ENCODE measurements around the gene SLC35F1.
"Not testable (repeated sequence)": the region's sequence is repeated elsewhere in the genome, so short reads cannot be mapped to it uniquely, and the experiment has no call there.

The SLC35F1 gene

GRCh38 chr6:117906958-117907600, at the start of gene SLC35F1:
Gene SLC35F1, plus strand, starts transcription at chr6:117907264.
- H3K27me3 ChIP-seq (ENCODE audit: control insufficient read depth, insufficient read depth, low read length): peaks cover 39% of the 10 kb centered on the region
- H3K4me3 ChIP-seq (ENCODE audit: low read depth, low read length): peak within 1 kb of the TSS; percentile 63
- H3K4me1 ChIP-seq (ENCODE audit: control insufficient read depth, insufficient read depth, low read length): peaks cover 2% of the 10 kb centered on the region
- H3K36me3 ChIP-seq (ENCODE audit: control insufficient read depth, insufficient read depth, low read length): no peaks in the 10 kb centered on the region
- no peaks in the 10 kb centered on the region for H3K9me3 ChIP-seq (ENCODE audit: control insufficient read depth, insufficient read depth, low read length)
- peak within 1 kb of the TSS; percentile 16 for H3K9ac ChIP-seq (ENCODE audit: low read depth, low read length)

DNA sequence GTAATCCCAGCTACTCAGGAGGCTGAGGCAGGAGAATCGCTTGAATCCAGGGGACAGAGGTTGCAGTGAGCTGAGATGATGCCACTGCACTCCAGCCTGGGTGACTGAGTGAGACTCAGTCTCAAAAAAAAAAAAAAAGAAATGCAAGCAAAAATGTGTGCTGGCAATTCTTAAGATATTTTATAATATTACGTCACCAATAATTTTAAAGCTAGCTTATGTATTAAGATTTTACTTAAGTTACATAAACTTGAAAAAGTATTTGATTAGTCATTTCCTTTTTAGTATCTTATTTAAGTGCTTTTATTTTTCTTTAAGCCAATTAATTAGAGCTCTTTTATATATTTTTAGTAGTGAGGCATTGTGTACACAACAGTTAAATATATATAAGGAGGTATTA, 48.5 kb upstream of the SLC35F1 start:
- H3K9ac ChIP-seq (ENCODE audit: low read depth, low read length); H3K9me3 ChIP-seq (ENCODE audit: control insufficient read depth, insufficient read depth, low read length); H3K27me3 ChIP-seq (ENCODE audit: control insufficient read depth, insufficient read depth, low read length); H3K4me3 ChIP-seq (ENCODE audit: low read depth, low read length); H3K36me3 ChIP-seq (ENCODE audit: control insufficient read depth, insufficient read depth, low read length): not testable (repeated sequence)
- H3K4me1 ChIP-seq (ENCODE audit: control insufficient read depth, insufficient read depth, low read length): peaks cover 11% of the 10 kb centered on the region

DNA sequence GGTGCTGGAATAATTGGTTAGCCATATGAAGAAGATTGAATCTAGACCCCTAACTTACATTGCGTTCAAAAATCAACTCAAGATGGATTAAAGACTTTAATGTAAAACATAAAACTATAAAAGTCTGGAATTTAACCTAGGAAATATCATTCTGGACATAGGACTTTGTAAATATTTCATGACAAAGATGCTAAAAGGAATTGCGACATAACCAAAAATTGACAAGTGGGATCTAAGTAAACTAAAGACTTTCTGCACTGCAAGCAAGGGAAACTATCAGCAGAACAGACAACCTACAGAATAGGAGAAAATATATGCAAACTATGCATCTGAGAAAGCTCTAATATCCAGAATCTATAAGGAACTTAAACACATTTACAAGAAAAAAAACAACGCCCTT, 45.5 kb upstream of the SLC35F1 start:
- Histone ChIP-seq H3K27me3 (ENCODE audit: control insufficient read depth, insufficient read depth, low read length) (no peaks in the 10 kb centered on the region), H3K36me3 (ENCODE audit: control insufficient read depth, insufficient read depth, low read length) (no peaks in the 10 kb centered on the region), H3K9me3 (ENCODE audit: control insufficient read depth, insufficient read depth, low read length) (peaks cover 5% of the 10 kb centered on the region), H3K9ac (ENCODE audit: low read depth, low read length) (no peak overlapping the region), H3K4me3 (ENCODE audit: low read depth, low read length) (no peak overlapping the region), H3K4me1 (ENCODE audit: control insufficient read depth, insufficient read depth, low read length) (peaks cover 11% of the 10 kb centered on the region)

DNA sequence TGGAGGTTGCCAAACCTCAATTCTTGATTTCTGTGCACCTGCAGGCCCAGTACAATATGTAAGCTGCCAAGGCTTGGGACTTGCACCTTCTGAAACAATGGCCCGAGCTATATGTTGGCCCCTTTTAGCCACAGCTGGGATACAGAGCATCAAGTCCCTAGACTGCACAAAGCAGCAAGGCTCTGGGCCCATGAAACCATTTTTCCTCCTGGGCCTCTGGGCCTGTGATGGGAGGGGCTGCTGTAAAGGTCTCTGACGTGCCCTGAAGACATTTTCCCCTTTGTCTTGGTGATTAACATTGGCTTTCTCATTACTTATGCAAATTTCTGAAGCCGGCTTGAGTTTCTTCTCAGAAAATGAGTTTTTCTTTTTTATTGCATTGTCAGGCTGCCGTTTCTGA, 40.5 kb upstream of the SLC35F1 start:
- Histone ChIP-seq H3K4me3 (ENCODE audit: low read depth, low read length) (no peak overlapping the region), H3K27me3 (ENCODE audit: control insufficient read depth, insufficient read depth, low read length) (no peaks in the 10 kb centered on the region), H3K4me1 (ENCODE audit: control insufficient read depth, insufficient read depth, low read length) (no peaks in the 10 kb centered on the region), H3K9ac (ENCODE audit: low read depth, low read length) (no peak overlapping the region), H3K9me3 (ENCODE audit: control insufficient read depth, insufficient read depth, low read length) (peaks cover 6% of the 10 kb centered on the region), H3K36me3 (ENCODE audit: control insufficient read depth, insufficient read depth, low read length) (no peaks in the 10 kb centered on the region)

DNA sequence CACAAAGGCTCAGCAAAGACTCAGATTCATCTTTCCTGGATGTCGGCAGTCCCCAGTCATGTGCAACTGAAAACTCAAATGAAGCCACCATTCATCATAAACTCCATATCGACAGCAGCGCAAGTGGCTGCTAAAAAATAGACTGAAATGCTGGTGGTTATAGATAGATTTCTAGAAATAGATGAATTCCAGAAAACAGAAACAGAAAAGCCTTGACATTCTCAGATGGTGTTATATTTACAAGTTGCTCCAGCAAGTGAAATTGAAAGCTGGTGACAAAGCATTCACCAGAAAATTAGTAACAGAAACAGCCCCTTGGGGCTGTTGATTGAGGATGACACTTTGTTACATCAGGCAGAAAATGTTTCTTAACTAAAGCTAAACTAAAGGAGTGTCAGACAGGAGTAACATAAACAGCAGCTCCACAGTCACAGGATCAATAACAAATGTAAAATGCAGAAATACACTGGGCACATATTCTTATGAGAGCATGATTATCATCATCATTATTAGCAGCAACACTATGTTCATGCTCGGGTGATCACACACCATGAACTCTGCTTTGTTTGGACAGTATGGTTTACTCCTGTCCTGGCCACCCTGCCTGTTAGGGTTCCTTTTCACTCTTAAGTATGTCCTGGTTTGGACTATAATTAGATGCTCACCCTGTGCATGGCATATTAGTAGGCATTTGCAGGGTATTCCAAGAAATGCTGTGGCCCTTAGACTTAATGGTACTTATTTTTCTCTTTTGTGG, 36.4 kb upstream of the SLC35F1 start:
- peaks cover 6% of the 10 kb centered on the region for H3K9me3 ChIP-seq (ENCODE audit: control insufficient read depth, insufficient read depth, low read length)
- no peaks in the 10 kb centered on the region for H3K4me1 ChIP-seq (ENCODE audit: control insufficient read depth, insufficient read depth, low read length)
- H3K9ac ChIP-seq (ENCODE audit: low read depth, low read length): no peak overlapping the region
- no peak overlapping the region for H3K4me3 ChIP-seq (ENCODE audit: low read depth, low read length)
- H3K36me3 ChIP-seq (ENCODE audit: control insufficient read depth, insufficient read depth, low read length): no peaks in the 10 kb centered on the region
- no peaks in the 10 kb centered on the region for H3K27me3 ChIP-seq (ENCODE audit: control insufficient read depth, insufficient read depth, low read length)

DNA sequence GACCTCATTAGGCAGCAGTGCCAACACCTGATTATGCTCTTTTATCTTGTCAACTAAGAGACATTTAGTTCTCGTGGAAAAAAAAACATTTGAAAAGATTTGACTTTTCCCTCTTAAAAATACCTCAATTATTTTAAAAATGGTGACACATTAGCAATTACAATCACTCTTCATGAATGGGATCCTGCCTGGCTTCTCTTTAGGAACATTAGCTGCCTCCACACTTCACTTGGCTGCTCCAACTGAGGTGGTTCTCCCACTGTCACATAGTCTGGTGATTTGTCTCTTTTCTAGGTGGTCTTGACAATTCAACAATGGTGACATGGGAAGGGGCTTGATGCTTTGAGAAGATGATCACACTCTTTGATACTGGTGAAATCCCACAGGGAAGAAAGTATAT, 26.2 kb upstream of the SLC35F1 start:
- H3K9me3 ChIP-seq (ENCODE audit: control insufficient read depth, insufficient read depth, low read length): no peaks in the 10 kb centered on the region
- no peaks in the 10 kb centered on the region for H3K27me3 ChIP-seq (ENCODE audit: control insufficient read depth, insufficient read depth, low read length)
- peaks cover 6% of the 10 kb centered on the region for H3K4me1 ChIP-seq (ENCODE audit: control insufficient read depth, insufficient read depth, low read length)
- no peak overlapping the region for H3K9ac ChIP-seq (ENCODE audit: low read depth, low read length)
- H3K4me3 ChIP-seq (ENCODE audit: low read depth, low read length): no peak overlapping the region
- no peaks in the 10 kb centered on the region for H3K36me3 ChIP-seq (ENCODE audit: control insufficient read depth, insufficient read depth, low read length)

DNA sequence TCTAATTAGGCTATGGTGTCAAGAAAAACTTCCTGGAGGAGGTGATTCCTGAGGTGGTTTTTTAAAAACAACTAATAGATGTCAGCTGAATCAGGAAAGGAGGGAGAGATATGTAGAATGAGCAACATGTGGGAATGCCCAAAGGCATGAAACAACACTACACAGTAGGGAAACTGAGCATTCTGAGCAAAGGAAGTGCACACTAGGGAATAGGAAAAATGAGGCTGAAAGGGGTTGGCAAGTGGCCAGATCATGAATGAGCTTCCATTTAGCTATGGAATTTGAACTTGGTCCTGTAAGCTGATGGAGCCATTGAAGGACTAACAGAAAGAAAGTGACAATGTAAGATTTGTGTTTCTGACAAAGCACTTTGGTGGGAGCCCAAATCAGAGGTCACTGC, 16.9 kb upstream of the SLC35F1 start:
- Histone ChIP-seq H3K9me3 (ENCODE audit: control insufficient read depth, insufficient read depth, low read length) (no peaks in the 10 kb centered on the region), H3K9ac (ENCODE audit: low read depth, low read length) (no peak overlapping the region), H3K4me1 (ENCODE audit: control insufficient read depth, insufficient read depth, low read length) (no peaks in the 10 kb centered on the region), H3K36me3 (ENCODE audit: control insufficient read depth, insufficient read depth, low read length) (no peaks in the 10 kb centered on the region), H3K27me3 (ENCODE audit: control insufficient read depth, insufficient read depth, low read length) (no peaks in the 10 kb centered on the region), H3K4me3 (ENCODE audit: low read depth, low read length) (no peak overlapping the region)

DNA sequence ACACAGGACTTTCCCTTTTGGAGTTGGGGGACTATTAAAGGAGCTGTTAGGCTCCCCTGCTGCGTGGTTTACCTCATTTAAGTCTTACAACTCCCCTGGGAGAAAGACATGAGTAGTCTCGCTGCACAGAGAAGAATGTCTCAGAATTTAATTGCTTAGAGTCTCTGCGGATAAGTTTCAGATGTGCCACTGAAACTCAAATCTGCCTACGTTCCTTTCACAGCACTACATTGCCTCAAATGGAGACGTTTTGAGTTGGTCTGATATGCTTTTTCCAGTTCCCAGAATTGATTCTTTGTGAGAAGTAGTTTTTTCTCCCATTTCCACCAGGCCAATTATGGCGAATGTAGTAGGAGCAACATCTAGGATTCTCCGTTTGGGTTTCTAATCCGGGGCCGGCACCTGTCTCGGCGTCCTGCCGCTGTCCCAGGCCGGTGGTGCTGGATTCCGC, 532 bp upstream of the SLC35F1 start:
- Histone ChIP-seq H3K4me3 (ENCODE audit: low read depth, low read length) (peak overlapping the region; percentile 48), H3K9me3 (ENCODE audit: control insufficient read depth, insufficient read depth, low read length) (no peaks in the 10 kb centered on the region), H3K9ac (ENCODE audit: low read depth, low read length) (peak overlapping the region; percentile 16), H3K27me3 (ENCODE audit: control insufficient read depth, insufficient read depth, low read length) (peaks cover 39% of the 10 kb centered on the region), H3K4me1 (ENCODE audit: control insufficient read depth, insufficient read depth, low read length) (peaks cover 2% of the 10 kb centered on the region), H3K36me3 (ENCODE audit: control insufficient read depth, insufficient read depth, low read length) (no peaks in the 10 kb centered on the region)

- Histone ChIP-seq H3K4me1 (ENCODE audit: control insufficient read depth, insufficient read depth, low read length) (peaks cover 2% of the 10 kb centered on the region), H3K9me3 (ENCODE audit: control insufficient read depth, insufficient read depth, low read length) (no peaks in the 10 kb centered on the region), H3K36me3 (ENCODE audit: control insufficient read depth, insufficient read depth, low read length) (no peaks in the 10 kb centered on the region), H3K4me3 (ENCODE audit: low read depth, low read length) (peak overlapping the region; percentile 63), H3K9ac (ENCODE audit: low read depth, low read length) (no peak overlapping the region), H3K27me3 (ENCODE audit: control insufficient read depth, insufficient read depth, low read length) (peaks cover 39% of the 10 kb centered on the region)
Observed at GRCh38 chr6:117907601-117908245, 659 bp downstream of the SLC35F1 start.

DNA sequence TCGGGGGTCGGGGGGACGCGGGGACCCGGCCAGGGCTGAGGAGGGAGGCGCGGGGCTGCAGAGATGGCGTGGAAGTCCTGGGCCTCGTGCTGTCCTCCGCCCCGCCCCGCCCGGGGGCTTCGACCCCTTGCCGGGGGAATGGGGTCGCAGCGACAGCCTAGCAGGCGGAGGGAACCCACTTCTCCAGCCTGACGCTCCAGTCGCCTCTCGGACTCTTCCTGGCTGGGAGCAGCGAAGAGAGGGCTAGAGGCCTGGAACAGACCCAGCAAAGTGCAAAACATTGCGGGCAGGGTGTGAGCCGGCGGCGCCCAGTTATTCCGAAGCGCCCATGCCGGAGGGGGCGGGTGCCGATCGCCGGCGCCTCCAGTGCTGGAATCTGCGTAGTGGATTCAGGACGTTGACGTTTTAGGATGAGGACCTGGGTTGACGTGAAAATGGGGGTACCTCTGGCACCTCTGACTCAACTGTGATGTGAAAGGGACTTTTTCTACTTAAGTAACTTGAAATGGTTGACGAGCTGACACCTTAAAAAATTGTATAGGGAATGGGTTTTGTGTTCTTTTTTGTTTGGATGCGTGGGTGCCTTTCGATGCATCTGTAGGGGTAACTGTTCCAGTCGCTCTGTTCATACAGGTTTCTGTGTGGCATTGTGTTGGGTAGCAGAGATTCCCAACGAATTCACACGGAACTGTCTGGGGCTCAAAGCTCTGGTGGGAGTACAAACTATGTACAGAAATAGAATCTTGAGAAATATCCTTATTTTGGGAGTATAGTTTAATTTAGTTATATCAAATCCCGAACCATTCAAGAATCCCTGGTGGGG, 1.4 kb downstream of the SLC35F1 start:
- Histone ChIP-seq H3K36me3 (ENCODE audit: control insufficient read depth, insufficient read depth, low read length) (no peaks in the 10 kb centered on the region), H3K27me3 (ENCODE audit: control insufficient read depth, insufficient read depth, low read length) (peaks cover 39% of the 10 kb centered on the region), H3K9me3 (ENCODE audit: control insufficient read depth, insufficient read depth, low read length) (no peaks in the 10 kb centered on the region), H3K4me1 (ENCODE audit: control insufficient read depth, insufficient read depth, low read length) (peaks cover 2% of the 10 kb centered on the region), H3K9ac (ENCODE audit: low read depth, low read length) (no peak overlapping the region), H3K4me3 (ENCODE audit: low read depth, low read length) (peak overlapping the region; percentile 63)

- peaks cover 33% of the 10 kb centered on the region for H3K27me3 ChIP-seq (ENCODE audit: control insufficient read depth, insufficient read depth, low read length)
- H3K9ac ChIP-seq (ENCODE audit: low read depth, low read length): no peak overlapping the region
- H3K36me3 ChIP-seq (ENCODE audit: control insufficient read depth, insufficient read depth, low read length): no peaks in the 10 kb centered on the region
- H3K4me1 ChIP-seq (ENCODE audit: control insufficient read depth, insufficient read depth, low read length): peaks cover 2% of the 10 kb centered on the region
- no peaks in the 10 kb centered on the region for H3K9me3 ChIP-seq (ENCODE audit: control insufficient read depth, insufficient read depth, low read length)
- no peak overlapping the region for H3K4me3 ChIP-seq (ENCODE audit: low read depth, low read length)
Observed at GRCh38 chr6:117909638-117910037, 2.6 kb downstream of the SLC35F1 start.
